NCI-H1930 (cell line): ENCODE data around the gene PDE1C.

ENCODE experiments used
- DNase-seq, 2 experiments: peaks; one replicate each; lab custom pipeline; 2025; lab: John Stamatoyannopoulos, UW

The PDE1C gene

GRCh38 chr7:32074787-32075585, 4.8 kb upstream of the PDE1C start:
- no peak for DNase-seq

- DNase-seq: no peak
These were observed 3.3 kb upstream of the PDE1C start for GRCh38 chr7:32073533-32073932.

GRCh38 chr7:32072397-32072796, 2.2 kb upstream of the PDE1C start:
- DNase-seq: no peak

- no peak for DNase-seq
These were observed 1.4 kb upstream of the PDE1C start for GRCh38 chr7:32071466-32072091.

- no peak for DNase-seq
These were observed 179 bp downstream of the PDE1C start for GRCh38 chr7:32070051-32070405.

GRCh38 chr7:32069116-32069650, 1.0 kb downstream of the PDE1C start:
- DNase-seq: no peak

- DNase-seq: no peak
These were observed 1.7 kb downstream of the PDE1C start for GRCh38 chr7:32068411-32069101.

GRCh38 chr7:32066441-32066840, 3.8 kb downstream of the PDE1C start:
- no peak for DNase-seq

GRCh38 chr7:32063614-32064013, 6.6 kb downstream of the PDE1C start:
- no peak for DNase-seq

GRCh38 chr7:32062150-32062549, 8.1 kb downstream of the PDE1C start:
- peak in 1 of 2 experiments; percentile 3 for DNase-seq

GRCh38 chr7:32061346-32061745, 8.9 kb downstream of the PDE1C start:
- DNase-seq: no peak

GRCh38 chr7:32059289-32060011, 10.8 kb downstream of the PDE1C start:
- DNase-seq: no peak

- DNase-seq: no peak
These were observed 12.2 kb downstream of the PDE1C start for GRCh38 chr7:32058002-32058401.

- no peak for DNase-seq
These were observed 13.4 kb downstream of the PDE1C start for GRCh38 chr7:32056767-32057166.

- DNase-seq: no peak
These were observed 17.0 kb downstream of the PDE1C start for GRCh38 chr7:32053204-32053603.

GRCh38 chr7:32051128-32051527, 19.1 kb downstream of the PDE1C start:
- no peak for DNase-seq

GRCh38 chr7:32049599-32049998, 20.6 kb downstream of the PDE1C start:
- no peak for DNase-seq

- DNase-seq: no peak
These were observed 21.2 kb downstream of the PDE1C start for GRCh38 chr7:32048970-32049491.

- no peak for DNase-seq
These were observed 22.4 kb downstream of the PDE1C start for GRCh38 chr7:32047801-32048200.

GRCh38 chr7:32047075-32047474, 23.1 kb downstream of the PDE1C start:
- no peak for DNase-seq

- DNase-seq: no peak
These were observed 25.0 kb downstream of the PDE1C start for GRCh38 chr7:32045228-32045627.

GRCh38 chr7:32044739-32045138, 25.5 kb downstream of the PDE1C start:
- DNase-seq: no peak
